OCI-LY7 (cell line): Measurements from ENCODE around the gene OSBP2. TPM values are rescaled to one million over a fixed set of nuclear protein-coding genes. Genes with fewer than 3 reads are reported as not detected.

Source experiments
- BruUV-seq: library from RNA; stranded (reverse); fragments of 400-500 nt; replicated peaks from 2 replicates; lab custom pipeline; 2021; lab: Mats Ljungman, UMichigan
- CTCF ChIA-PET: fragments of 300-600 bp; sonication (Branson Sonifier 250); formaldehyde crosslinking; loops from one replicate; lab custom pipeline; 2022; ENCODE audit warnings: antibody characterized with exemption; ENCODE audit not compliant: unreplicated experiment; lab: Charles Lee
- POLR2A ChIA-PET: fragments of 300-600 bp; sonication (Branson Sonifier 250); formaldehyde crosslinking; loops from one replicate; lab custom pipeline; 2022; ENCODE audit warnings: antibody characterized with exemption; lab: Charles Lee
- DNase-seq: peaks from one replicate; pipeline ENCODE4 v3.0.0-alpha.2; 2015; ENCODE audit warnings: low spot score
- H2AFZ ChIP-seq: fragments of 200-600 bp; sonication (generic), shearing (Covaris generic); 2 replicates; pipeline ENCODE4 v1.6.1; 2014; ENCODE audit warnings: mild to moderate bottlenecking, antibody characterized with exemption, low read length, moderate library complexity
- H3K27ac ChIP-seq: fragments of 200-600 bp; sonication (generic); 2 replicates; pipeline ENCODE4 v1.5.1; 2014; ENCODE audit warnings: mixed run types, low read depth, mild to moderate bottlenecking, moderate library complexity, low read length, inconsistent platforms; ENCODE audit not compliant: poor library complexity, severe bottlenecking
- H3K36me3 ChIP-seq: fragments of 200-600 bp; sonication (generic); 2 replicates; pipeline ENCODE4 v1.6.1; 2014; ENCODE audit warnings: mild to moderate bottlenecking, antibody characterized with exemption, low read length, moderate library complexity, mixed read lengths; ENCODE audit not compliant: insufficient read depth
- H3K4me1 ChIP-seq: fragments of 200-600 bp; sonication (generic); 2 replicates; pipeline ENCODE4 v1.5.1; 2014; ENCODE audit warnings: mild to moderate bottlenecking, low read length; ENCODE audit not compliant: insufficient read depth, poor library complexity, severe bottlenecking
- H3K4me2 ChIP-seq: fragments of 200-600 bp; sonication (generic); 2 replicates; pipeline ENCODE4 v1.6.1; 2014; ENCODE audit warnings: mild to moderate bottlenecking, low read length
- H3K4me3 ChIP-seq: fragments of 200-600 bp; sonication (generic); 2 replicates; pipeline ENCODE4 v1.5.1; 2014; ENCODE audit warnings: mild to moderate bottlenecking, low read depth, low read length; ENCODE audit not compliant: poor library complexity, severe bottlenecking
- H3K79me2 ChIP-seq: fragments of 200-600 bp; sonication (generic); 2 replicates; pipeline ENCODE4 v1.6.1; 2016; ENCODE audit warnings: low read depth, mild to moderate bottlenecking, low read length, moderate library complexity, mixed read lengths; ENCODE audit not compliant: insufficient read depth
- H3K9me2 ChIP-seq: fragments of 200-600 bp; sonication (generic); 2 replicates; pipeline ENCODE4 v1.6.1; 2016; ENCODE audit warnings: mild to moderate bottlenecking, low read length, mixed read lengths; ENCODE audit not compliant: insufficient read depth
- H3K9me3 ChIP-seq: fragments of 200-600 bp; sonication (generic); 2 replicates; pipeline ENCODE4 v1.6.1; 2014; ENCODE audit warnings: mild to moderate bottlenecking, mixed run types, low read length, mixed read lengths
- H4K20me1 ChIP-seq: fragments of 200-600 bp; sonication (generic); 2 replicates; pipeline ENCODE4 v1.6.1; 2014; ENCODE audit warnings: mild to moderate bottlenecking, antibody characterized with exemption, low read length, moderate library complexity, mixed read lengths; ENCODE audit not compliant: insufficient read depth
- CTCF ChIP-seq: fragments of 200-600 bp; sonication (generic); conservative IDR thresholded peaks from 2 replicates; pipeline ENCODE4 v1.5.1; 2014; ENCODE audit warnings: mild to moderate bottlenecking, antibody characterized with exemption, low read length, moderate library complexity, mixed read lengths
- EZH2phosphoT487 ChIP-seq: fragments of 200-600 bp; sonication (generic); IDR thresholded peaks from 2 replicates; pipeline ENCODE4 v1.6.1; 2018; ENCODE audit warnings: low read depth, borderline replicate concordance, mild to moderate bottlenecking, mixed run types, antibody characterized with exemption, low read length, moderate library complexity, mixed read lengths
- intact Hi-C: fragments of 100-400 bp; cut with micrococcal nuclease; formaldehyde crosslinking; loops from one replicate; pipeline ENCODE4 v1.10.0; 2022; ENCODE audit not compliant: unreplicated experiment
- total RNA-seq, 2 experiments: library from RNA; depleted of rRNA in 1 of 2; stranded (reverse); fragments of >200 nt in 1 of 2; shearing (Covaris generic) in 1 of 2; gene quantifications; 2 replicates each; pipeline ENCODE4 v1.2.3, GENCODE V29; 2014 to 2022

The OSBP2 gene
- total RNA-seq, 2 experiments from 2014 or later = 0.19 to 0.34 TPM

DNA sequence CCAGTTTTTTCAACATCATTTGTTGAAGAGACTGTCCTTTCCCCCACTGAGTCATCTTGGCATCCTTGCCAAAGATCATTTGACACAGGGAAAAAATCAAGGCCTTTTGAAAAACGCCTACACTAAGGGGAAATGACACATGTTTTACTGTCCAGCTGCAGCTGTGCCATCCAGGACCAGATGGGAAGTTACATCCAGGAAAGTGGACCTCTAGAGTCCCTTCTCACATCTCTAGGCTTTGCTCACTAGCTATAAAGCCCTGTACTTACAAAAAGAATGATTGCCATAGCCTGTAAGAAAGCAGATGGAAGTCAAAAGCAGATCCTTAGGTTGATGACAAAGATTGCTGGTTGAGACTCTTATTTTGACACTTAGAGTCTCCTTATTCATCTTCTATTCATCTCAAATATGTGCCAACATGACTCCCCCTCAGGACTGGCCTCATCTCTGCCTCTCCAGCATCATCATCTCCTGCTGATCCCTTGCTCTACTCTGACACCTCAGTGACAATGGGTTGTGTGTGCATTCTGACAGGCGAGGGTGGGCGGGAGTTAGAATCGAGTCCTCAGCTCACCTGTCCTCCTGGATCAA, 22.8 kb downstream of the OSBP2 start:
- Histone ChIP-seq H4K20me1 (no peaks in the 10 kb centered on the region), H3K4me3 (no peak overlapping the region), H3K9me3 (no peaks in the 10 kb centered on the region), H3K79me2 (no peaks in the 10 kb centered on the region), H2AFZ (no peak overlapping the region), H3K4me2 (no peak overlapping the region), H3K9me2 (no peaks in the 10 kb centered on the region), H3K27ac (no peak overlapping the region), H3K4me1 (no peaks in the 10 kb centered on the region), H3K36me3 (no peaks in the 10 kb centered on the region)
- POLR2A ChIA-PET = no interaction called here
- intact Hi-C loops = no loop called here
- CTCF ChIA-PET = no interaction called here
- TF ChIP-seq CTCF = no peak
- no peak for TF ChIP-seq EZH2phosphoT487
- BruUV-seq = no TSS peak
- no peak for DNase-seq

DNA sequence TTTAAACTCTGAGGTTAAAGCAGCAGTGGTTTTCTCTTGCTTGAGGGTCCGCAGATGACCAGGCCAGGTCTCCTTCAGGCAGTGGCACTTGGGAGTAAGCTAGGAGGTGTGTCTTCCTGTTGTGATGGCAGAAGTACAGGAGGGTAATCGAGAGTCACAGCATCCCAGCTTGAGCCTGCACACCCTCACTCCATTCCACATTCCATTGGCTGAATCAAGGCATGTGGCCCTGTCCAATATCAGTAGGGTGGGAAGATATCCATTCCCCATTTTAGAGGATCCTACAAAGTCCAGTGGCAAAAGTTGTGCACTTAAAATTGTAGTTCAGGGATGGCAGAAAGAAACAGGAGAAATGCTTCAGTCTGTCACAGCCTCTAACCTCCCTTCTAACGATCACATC, 23.3 kb downstream of the OSBP2 start:
- no TSS peak for BruUV-seq
- H3K4me3 ChIP-seq = no peak overlapping the region
- no peaks in the 10 kb centered on the region for H3K36me3 ChIP-seq
- intact Hi-C loops = no loop called here
- H3K9me2 ChIP-seq = no peaks in the 10 kb centered on the region
- no peaks in the 10 kb centered on the region for H3K79me2 ChIP-seq
- no peak overlapping the region for H2AFZ ChIP-seq
- CTCF ChIA-PET = no interaction called here
- TF ChIP-seq EZH2phosphoT487 = no peak
- no peak for TF ChIP-seq CTCF
- H3K9me3 ChIP-seq = no peaks in the 10 kb centered on the region
- no peaks in the 10 kb centered on the region for H3K4me1 ChIP-seq
- no peak overlapping the region for H3K27ac ChIP-seq
- POLR2A ChIA-PET = no interaction called here
- no peaks in the 10 kb centered on the region for H4K20me1 ChIP-seq
- H3K4me2 ChIP-seq = no peak overlapping the region
- DNase-seq = no peak

GRCh38 chr22:30718491-30718890, 23.8 kb downstream of the OSBP2 start:
- intact Hi-C loops = no loop called here
- no TSS peak for BruUV-seq
- no peak overlapping the region for H3K27ac ChIP-seq
- no peaks in the 10 kb centered on the region for H3K4me1 ChIP-seq
- H3K9me3 ChIP-seq = no peaks in the 10 kb centered on the region
- H3K36me3 ChIP-seq = no peaks in the 10 kb centered on the region
- DNase-seq = no peak
- ChIA-PET POLR2A (no interaction called here), CTCF (no interaction called here)
- no peak overlapping the region for H3K4me2 ChIP-seq
- no peaks in the 10 kb centered on the region for H3K9me2 ChIP-seq
- H3K79me2 ChIP-seq = no peaks in the 10 kb centered on the region
- no peak overlapping the region for H3K4me3 ChIP-seq
- no peak overlapping the region for H2AFZ ChIP-seq
- no peaks in the 10 kb centered on the region for H4K20me1 ChIP-seq
- no peak for TF ChIP-seq EZH2phosphoT487
- no peak for TF ChIP-seq CTCF
